Measurements from ENCODE around the gene GAS7. TPM values are rescaled to one million over a fixed set of nuclear protein-coding genes. Genes with fewer than 3 reads are reported as not detected.

Gene GAS7
- total RNA-seq, 2 donors from 2014 or later, result 69.0 to 70.8 TPM

GRCh38 chr17:10200645-10201044 lies 2.2 kb upstream of the GAS7 start:
- Histone ChIP-seq H3K36me3 (no peaks in the 10 kb centered on the region), H3K4me3 (no peak overlapping the region), H3K27ac (no peak overlapping the region), H3K4me1 (ENCODE audit: control insufficient read depth in 1 of 2, low read depth in 2 of 2) (peaks cover 0 to 13% of the 10 kb centered on the region in 2 donors), H3K27me3 (replicated peaks; ENCODE audit: insufficient read depth) (no peaks in the 10 kb centered on the region), H3K9me3 (no peaks in the 10 kb centered on the region)
- DNase-seq (ENCODE audit: low spot score) (no peak), ATAC-seq (ENCODE audit: insufficient number of reproducible peaks, low FRiP score, low read depth) (no peak)
- TF ChIP-seq CTCF (IDR thresholded peaks at IDR 0.05), result no peak

DNA sequence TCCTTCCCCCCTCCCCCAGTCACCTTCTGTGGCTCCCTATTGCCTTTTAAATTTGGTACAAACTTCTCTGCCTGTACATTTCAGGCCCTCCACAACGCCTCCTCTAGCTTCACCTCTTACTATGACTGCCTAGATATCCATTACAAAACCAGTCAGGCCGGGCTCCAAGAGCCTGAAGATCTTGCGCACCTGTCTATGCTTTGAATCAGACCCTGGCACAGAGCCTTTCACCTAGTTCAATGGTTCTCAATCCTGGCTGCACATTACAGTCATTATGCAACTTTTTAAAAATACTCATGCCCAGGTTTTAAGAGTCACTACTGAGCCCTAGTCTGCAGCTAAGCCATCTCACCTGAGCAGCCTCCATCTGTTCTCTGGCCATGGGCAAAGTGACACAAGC lies 1.6 kb upstream of the GAS7 start:
- ATAC-seq (ENCODE audit: insufficient number of reproducible peaks, low FRiP score, low read depth), result no peak
- no peak for TF ChIP-seq CTCF (IDR thresholded peaks at IDR 0.05)
- H3K4me1 ChIP-seq (ENCODE audit: control insufficient read depth in 1 of 2, low read depth in 2 of 2), result peaks cover 0 to 13% of the 10 kb centered on the region in 2 donors
- no peak overlapping the region for H3K27ac ChIP-seq
- no peaks in the 10 kb centered on the region for H3K9me3 ChIP-seq
- no peak for DNase-seq (ENCODE audit: low spot score)
- no peaks in the 10 kb centered on the region for H3K36me3 ChIP-seq
- H3K27me3 ChIP-seq (replicated peaks; ENCODE audit: insufficient read depth), result no peaks in the 10 kb centered on the region
- no peak overlapping the region for H3K4me3 ChIP-seq

DNA sequence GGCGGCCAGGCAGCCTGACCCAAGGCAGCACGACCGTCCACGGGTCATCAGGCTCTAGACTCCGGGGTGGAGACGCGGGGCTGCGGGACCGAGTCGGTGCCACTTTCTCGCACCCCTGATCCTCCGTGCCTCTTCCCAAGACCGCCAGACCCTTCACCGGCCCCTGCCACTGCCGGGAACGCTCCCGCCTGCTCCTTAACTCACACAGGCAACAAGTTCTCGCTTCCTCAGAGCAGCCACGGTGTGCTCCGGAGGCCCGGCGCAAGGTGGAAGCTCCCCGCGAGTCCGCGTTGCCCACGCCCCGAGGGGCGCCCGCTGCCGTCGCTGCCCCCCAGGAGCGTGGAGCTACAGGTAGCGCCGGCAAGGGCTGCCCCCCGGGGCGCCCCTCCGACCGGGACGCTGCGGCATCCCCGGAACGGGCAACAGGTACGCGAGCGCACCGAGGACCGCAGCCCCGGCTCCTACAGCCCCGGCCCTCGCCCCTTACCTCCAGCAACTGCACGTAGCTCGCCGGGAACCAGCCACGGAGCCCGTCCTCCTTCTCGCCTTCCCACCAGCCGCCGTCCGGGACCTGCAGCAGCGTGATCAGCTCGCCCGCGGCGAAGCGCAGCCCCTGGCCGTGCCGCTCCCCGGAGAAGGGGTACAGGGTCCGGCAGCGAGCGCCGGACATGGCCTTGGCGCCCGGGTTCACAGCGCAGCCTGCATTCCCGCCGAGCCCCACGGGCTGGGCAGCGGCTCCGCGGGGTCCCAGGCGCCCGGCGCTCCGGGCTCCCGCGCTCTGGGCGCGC lies 491 bp downstream of the GAS7 start:
- peaks cover 0 to 13% of the 10 kb centered on the region in 2 donors for H3K4me1 ChIP-seq (ENCODE audit: control insufficient read depth in 1 of 2, low read depth in 2 of 2)
- no peak overlapping the region for H3K27ac ChIP-seq
- H3K9me3 ChIP-seq, result peaks cover 3% of the 10 kb centered on the region
- peak overlapping the region; percentile 71 for H3K4me3 ChIP-seq
- DNase-seq (ENCODE audit: low spot score), result no peak
- no peak for TF ChIP-seq CTCF (IDR thresholded peaks at IDR 0.05)
- ATAC-seq (ENCODE audit: insufficient number of reproducible peaks, low FRiP score, low read depth), result no peak
- H3K36me3 ChIP-seq, result no peaks in the 10 kb centered on the region
- H3K27me3 ChIP-seq (replicated peaks; ENCODE audit: insufficient read depth), result no peaks in the 10 kb centered on the region

DNA sequence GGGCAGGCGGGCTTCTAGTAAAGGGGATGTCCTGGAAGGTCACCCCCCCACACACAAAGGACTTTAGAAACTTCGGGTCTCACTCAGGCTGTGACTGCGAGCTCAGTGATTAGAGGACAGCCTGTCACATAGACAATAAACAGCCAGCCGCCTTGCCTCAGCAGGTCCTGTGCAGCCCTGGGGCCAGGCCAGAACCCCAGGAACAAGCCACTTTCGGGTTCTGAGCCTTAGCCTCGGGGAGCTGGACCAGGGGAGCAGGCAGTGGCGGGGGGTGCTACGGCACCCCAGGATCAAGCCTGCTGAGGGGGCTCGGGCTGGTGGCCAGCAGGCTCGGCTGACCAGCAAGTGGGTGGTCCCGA lies 1.1 kb downstream of the GAS7 start:
- no peak for ATAC-seq (ENCODE audit: insufficient number of reproducible peaks, low FRiP score, low read depth)
- no peak overlapping the region for H3K27ac ChIP-seq
- DNase-seq (ENCODE audit: low spot score), result no peak
- peaks cover 0 to 13% of the 10 kb centered on the region in 2 donors for H3K4me1 ChIP-seq (ENCODE audit: control insufficient read depth in 1 of 2, low read depth in 2 of 2)
- no peaks in the 10 kb centered on the region for H3K36me3 ChIP-seq
- H3K27me3 ChIP-seq (replicated peaks; ENCODE audit: insufficient read depth), result no peaks in the 10 kb centered on the region
- peak overlapping the region; percentile 71 for H3K4me3 ChIP-seq
- no peak for TF ChIP-seq CTCF (IDR thresholded peaks at IDR 0.05)
- H3K9me3 ChIP-seq, result peaks cover 3% of the 10 kb centered on the region

DNA sequence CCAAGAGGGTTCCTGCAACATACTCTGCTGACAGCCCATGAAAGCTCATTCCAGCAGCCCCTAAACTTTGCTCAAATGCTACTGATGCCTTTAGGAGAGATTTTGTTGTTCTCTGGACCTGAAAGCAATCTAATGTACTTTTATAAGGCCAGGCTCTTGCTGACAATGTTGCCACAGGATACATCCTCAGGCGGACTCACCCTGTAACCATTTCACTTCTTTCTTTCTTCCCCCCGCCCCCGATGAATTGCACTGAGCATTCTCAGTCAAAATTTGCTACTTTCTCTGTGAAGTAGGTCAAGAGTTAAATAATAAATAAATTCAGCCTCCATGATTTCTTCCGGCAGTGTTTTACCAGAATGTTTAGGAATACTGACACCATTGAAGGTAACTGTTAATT lies 1.5 kb downstream of the GAS7 start:
- no peak for ATAC-seq (ENCODE audit: insufficient number of reproducible peaks, low FRiP score, low read depth)
- Histone ChIP-seq H3K27me3 (replicated peaks; ENCODE audit: insufficient read depth) (no peaks in the 10 kb centered on the region), H3K36me3 (no peaks in the 10 kb centered on the region), H3K4me1 (ENCODE audit: control insufficient read depth in 1 of 2, low read depth in 2 of 2) (peaks cover 0 to 13% of the 10 kb centered on the region in 2 donors), H3K4me3 (peak overlapping the region; percentile 71), H3K27ac (no peak overlapping the region), H3K9me3 (peaks cover 3% of the 10 kb centered on the region)
- no peak for DNase-seq (ENCODE audit: low spot score)
- TF ChIP-seq CTCF (IDR thresholded peaks at IDR 0.05), result no peak

All from thoracic aorta (tissue), 2 donors.